Heart right ventricle (tissue), 16 donors: ENCODE measurements around the gene FTO. TPM values are rescaled to one million over a fixed set of nuclear protein-coding genes. Genes with fewer than 3 reads are reported as not detected.

ENCODE experiments used
- ATAC-seq, 8 donors: fragments of 200-7000 bp; cut with Tn5 transposase; one replicate each; pipeline ENCODE4 v1.9.1; 2020; ENCODE audit warnings: mild to moderate bottlenecking in 8 of 8, moderate library complexity in 8 of 8, moderate number of reproducible peaks in 1 of 8
- DNase-seq, 2 donors: peaks; one replicate each; pipeline ENCODE4 v3.0.0-alpha.2; 2020
- H3K27ac ChIP-seq, 10 donors: fragments of 200-600 bp; sonication (generic) in 2 of 10; one replicate each; pipeline versions ENCODE4 v1.5.0 to v1.8.0; 2020 to 2022; ENCODE audit warnings: mild to moderate bottlenecking in 3 of 10
- H3K27me3 ChIP-seq, 7 donors: fragments of 200-600 bp; one replicate each; pipeline ENCODE4 v1.8.0; 2021 to 2022; ENCODE audit warnings: mild to moderate bottlenecking in 2 of 7
- H3K36me3 ChIP-seq, 9 donors: fragments of 200-600 bp; sonication (generic) in 1 of 9; one replicate each; pipeline versions ENCODE4 v1.5.0 to v1.8.0; 2020 to 2022; ENCODE audit warnings: mild to moderate bottlenecking in 2 of 9
- H3K4me1 ChIP-seq, 9 donors: fragments of 200-600 bp; sonication (generic) in 1 of 9; one replicate each; pipeline versions ENCODE4 v1.5.0 to v1.8.0; 2020 to 2022; ENCODE audit warnings: mild to moderate bottlenecking in 4 of 9
- H3K4me3 ChIP-seq, 10 donors: fragments of 200-600 bp; sonication (generic) in 2 of 10; one replicate each; pipeline versions ENCODE4 v1.5.0 to v1.8.0; 2020 to 2022; ENCODE audit warnings: mild to moderate bottlenecking in 7 of 10, moderate library complexity in 2 of 10
- H3K9me3 ChIP-seq, 11 donors: fragments of 200-600 bp in 10 of 11; sonication (generic) in 2 of 11; one replicate each; pipeline versions ENCODE4 v1.5.0 to v1.8.0; 2013 to 2022; ENCODE audit warnings: mild to moderate bottlenecking in 2 of 11, control low read depth in 1 of 11, moderate library complexity in 1 of 11
- WGBS, 2 donors: extraction: QIAGEN DNeasy Blood & Tissue Kit; methylation state at CpG; one replicate each; pipeline ENCODE4 v1.1.7; 2013; ENCODE audit warnings: inconsistent platforms in 1 of 2; 5-methylcytosine and 5-hydroxymethylcytosine counted together
- intact Hi-C, 10 donors: fragments of 100-400 bp; cut with DNase I; formaldehyde crosslinking; loops; one replicate each; pipeline versions ENCODE4 v1.11.1 to v1.14.2; 2022
- polyA plus RNA-seq, 2 donors: library from polyadenylated mRNA; stranded (reverse); fragments of 200-250 nt; gene quantifications; one replicate each; pipeline ENCODE4 v1.2.3, GENCODE V29; 2013
- total RNA-seq, 10 donors: library from RNA; stranded (reverse); fragmentation: NEBNext Ultra II Directional in 3 of 10; extraction: Animal tissue kit (Norgen Biotek cat#: 25700) in 3 of 10; gene quantifications; one replicate each; pipeline versions ENCODE4 v1.2.1 to v1.2.4, GENCODE V29; 2021 to 2023
- TF ChIP-seq, protein P1 (sequence below), 9 donors: fragments of 200-600 bp; sonication (generic) in 2 of 9; IDR thresholded peaks; one replicate each; pipeline versions ENCODE4 v1.5.0 to v1.8.0; 2021 to 2022; ENCODE audit warnings: antibody characterized with exemption in 9 of 9, mild to moderate bottlenecking in 5 of 9, moderate library complexity in 1 of 9
- donor health status: Arrhythmogenic right ventricular cardiomyopathy.
- donor health status: ischemic (EF 13 %, LVEDD 7.1; RV severe dilation, severe dysfunction).
- donor health status: healthy with polysubstance abuse.
- donor health status: DM: no; HTN: yes; CAD: no.
- donor health status: DM: no; HTN: no; CAD: no.
- donor health status: ischemic (EF 25% LVEDD 6.9; RV normal size, moderate dysfunction).
- donor health status: ischemic (EF 25% LVEDD 5.7; RV mildly dilated, moderate dysfunction).
- donor health status: healthy.
- donor health status: DM: yes; HTN: yes; CAD: no.
- donor health status: Ischemic cardiomyopathy.
- donor health status: ischemic (EF 35%, LVEDD 5.7; RV mildly dilated, moderate dysfunction).
- donor health status: nonischemic (EF 11% LVEDD 7.7; RV severe dilation, severe dysfunction).
- donor health status: DM: yes; HTN: yes; CAD: no.
- donor health status: PGD.
- donor health status: ischemic (EF 29% LVEDD 5.4; RV normal size, mild dysfunction).
- donor health status: nonischemic (EF 23%, LVEDD 6.1; RV moderate dilation, normal function).

The FTO gene
- total and polyA plus RNA-seq, 12 donors = 8.5 to 103 (median 90.0) TPM

DNA sequence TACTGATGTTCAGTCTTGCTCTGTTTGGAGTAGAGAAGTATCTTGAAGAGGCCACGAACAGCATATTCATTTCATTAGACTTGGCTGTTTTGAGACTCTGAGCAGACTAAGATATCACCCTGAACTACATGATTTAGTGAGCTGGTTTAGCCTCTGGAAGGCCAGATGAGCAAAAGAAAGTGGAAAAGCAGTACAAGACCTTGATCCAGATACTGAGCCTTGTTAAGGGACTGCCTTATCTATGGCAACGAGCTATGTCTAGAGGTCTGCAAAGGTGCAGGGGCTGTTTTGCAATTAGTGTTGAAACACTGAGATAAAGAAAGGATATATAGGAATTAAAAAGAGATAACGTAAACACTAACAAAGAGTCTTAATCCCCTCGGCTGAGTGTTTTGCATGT lies 351.2 kb downstream of the FTO start:
- DNase-seq (no peak), ATAC-seq (no peak)
- H3K27me3 ChIP-seq = no peaks in the 10 kb centered on the region
- H3K9me3 ChIP-seq = peaks cover 0 to 5% (median 0%) of the 10 kb centered on the region in 11 donors
- intact Hi-C loops = no loop called here
- no peak overlapping the region for H3K27ac ChIP-seq
- H3K4me1 ChIP-seq = peaks cover 0 to 10% (median 0%) of the 10 kb centered on the region in 9 donors
- peaks cover 0 to 9% (median 0%) of the 10 kb centered on the region in 9 donors for H3K36me3 ChIP-seq
- 76 to 79% methylated on average over 4 of the region's 4 CpGs for WGBS, 2 donors
- TF ChIP-seq, protein P1, sequence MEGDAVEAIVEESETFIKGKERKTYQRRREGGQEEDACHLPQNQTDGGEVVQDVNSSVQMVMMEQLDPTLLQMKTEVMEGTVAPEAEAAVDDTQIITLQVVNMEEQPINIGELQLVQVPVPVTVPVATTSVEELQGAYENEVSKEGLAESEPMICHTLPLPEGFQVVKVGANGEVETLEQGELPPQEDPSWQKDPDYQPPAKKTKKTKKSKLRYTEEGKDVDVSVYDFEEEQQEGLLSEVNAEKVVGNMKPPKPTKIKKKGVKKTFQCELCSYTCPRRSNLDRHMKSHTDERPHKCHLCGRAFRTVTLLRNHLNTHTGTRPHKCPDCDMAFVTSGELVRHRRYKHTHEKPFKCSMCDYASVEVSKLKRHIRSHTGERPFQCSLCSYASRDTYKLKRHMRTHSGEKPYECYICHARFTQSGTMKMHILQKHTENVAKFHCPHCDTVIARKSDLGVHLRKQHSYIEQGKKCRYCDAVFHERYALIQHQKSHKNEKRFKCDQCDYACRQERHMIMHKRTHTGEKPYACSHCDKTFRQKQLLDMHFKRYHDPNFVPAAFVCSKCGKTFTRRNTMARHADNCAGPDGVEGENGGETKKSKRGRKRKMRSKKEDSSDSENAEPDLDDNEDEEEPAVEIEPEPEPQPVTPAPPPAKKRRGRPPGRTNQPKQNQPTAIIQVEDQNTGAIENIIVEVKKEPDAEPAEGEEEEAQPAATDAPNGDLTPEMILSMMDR (IDR thresholded peaks at IDR 0.05) = no peak
- H3K4me3 ChIP-seq = no peak overlapping the region

DNA sequence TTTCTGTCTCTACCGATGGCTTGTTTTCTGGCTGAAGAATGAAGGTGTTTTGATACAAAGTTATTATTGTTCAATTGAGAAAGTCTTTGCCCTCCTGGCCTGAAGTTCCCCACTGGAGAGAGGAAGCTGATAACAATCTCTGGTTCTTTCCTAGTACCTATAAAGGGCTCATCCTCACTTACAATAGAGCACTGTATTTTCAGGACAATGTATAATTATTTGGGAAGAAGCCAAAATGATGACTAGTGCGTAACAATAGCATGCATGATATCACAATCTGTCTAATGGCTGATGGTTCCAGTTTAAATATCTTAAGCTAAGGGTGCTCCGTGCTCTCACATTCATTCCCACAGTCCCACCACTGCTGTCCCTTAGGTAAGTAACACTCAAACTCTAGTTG lies 351.9 kb downstream of the FTO start:
- peaks cover 0 to 9% (median 0%) of the 10 kb centered on the region in 9 donors for H3K36me3 ChIP-seq
- H3K9me3 ChIP-seq = peaks cover 0 to 5% (median 0%) of the 10 kb centered on the region in 11 donors
- H3K27me3 ChIP-seq = no peaks in the 10 kb centered on the region
- DNase-seq (no peak), ATAC-seq (peak in 3 of 8 donors; percentile 37 to 73 (median 67))
- peaks cover 0 to 10% (median 0%) of the 10 kb centered on the region in 9 donors for H3K4me1 ChIP-seq
- H3K4me3 ChIP-seq = no peak overlapping the region
- intact Hi-C loops = no loop called here
- TF ChIP-seq, protein P1 (IDR thresholded peaks at IDR 0.05) = no peak
- no peak overlapping the region for H3K27ac ChIP-seq
- 65 to 73% methylated on average over 3 of the region's 3 CpGs for WGBS, 2 donors

DNA sequence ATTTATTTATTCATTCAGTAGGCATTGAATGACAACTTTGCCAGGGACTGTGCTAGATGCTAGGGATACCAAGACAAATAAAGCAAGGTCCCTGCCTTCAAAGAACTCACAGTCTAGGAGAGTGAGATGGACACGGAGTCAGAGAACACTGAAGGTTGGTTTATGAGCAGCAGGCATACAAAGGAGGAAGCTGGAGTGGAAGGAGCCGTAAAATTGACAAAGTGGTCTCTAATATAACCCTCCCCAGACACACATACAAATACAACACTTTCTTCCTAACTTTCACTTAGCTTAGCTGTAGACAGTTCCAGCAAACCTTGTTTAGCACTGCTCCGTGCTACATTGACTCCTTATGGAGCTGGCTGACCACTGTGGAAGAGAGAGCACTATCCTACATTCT lies 353.0 kb downstream of the FTO start:
- TF ChIP-seq, protein P1 (IDR thresholded peaks at IDR 0.05) = no peak
- H3K9me3 ChIP-seq = peaks cover 0 to 5% (median 0%) of the 10 kb centered on the region in 11 donors
- peaks cover 0 to 9% (median 0%) of the 10 kb centered on the region in 9 donors for H3K36me3 ChIP-seq
- no peak overlapping the region for H3K4me3 ChIP-seq
- peaks cover 0 to 18% (median 0%) of the 10 kb centered on the region in 9 donors for H3K4me1 ChIP-seq
- H3K27me3 ChIP-seq = no peaks in the 10 kb centered on the region
- DNase-seq (no peak), ATAC-seq (no peak)
- intact Hi-C loops = no loop called here
- no peak overlapping the region for H3K27ac ChIP-seq
- WGBS, 2 donors = 98 to 100% methylated on average over 3 of the region's 3 CpGs

DNA sequence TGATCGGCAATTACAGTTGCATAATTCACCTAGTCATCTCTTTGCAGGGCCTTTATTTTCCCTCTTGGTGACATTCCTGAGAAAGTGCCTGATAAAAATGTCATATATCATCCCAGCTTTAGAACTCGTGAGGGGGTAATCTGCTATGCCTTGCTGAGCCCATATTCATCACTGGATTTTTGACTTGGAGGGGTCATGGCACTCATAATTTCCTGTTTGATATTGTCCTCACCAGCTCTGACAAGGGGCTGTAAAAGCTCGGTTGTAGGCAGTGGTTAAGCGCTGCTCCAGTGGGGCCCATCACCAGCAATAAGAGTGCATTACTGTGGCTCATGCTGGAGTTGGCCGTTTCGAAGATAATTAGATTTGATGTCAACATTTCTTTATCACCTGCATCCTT lies 355.4 kb downstream of the FTO start:
- H3K9me3 ChIP-seq = peaks cover 0 to 5% (median 0%) of the 10 kb centered on the region in 11 donors
- TF ChIP-seq, protein P1 (IDR thresholded peaks at IDR 0.05) = no peak
- no peak overlapping the region for H3K27ac ChIP-seq
- intact Hi-C loops = no loop called here
- peaks cover 0 to 22% (median 6%) of the 10 kb centered on the region in 9 donors for H3K4me1 ChIP-seq
- peaks cover 0 to 4% (median 0%) of the 10 kb centered on the region in 9 donors for H3K36me3 ChIP-seq
- H3K4me3 ChIP-seq = no peak overlapping the region
- H3K27me3 ChIP-seq = no peaks in the 10 kb centered on the region
- DNase-seq = no peak
- WGBS, 2 donors = 85% methylated on average over 6 of the region's 6 CpGs
- ATAC-seq = no peak
